ENCODE measurements around the gene ASB6. TPM values are rescaled to one million over a fixed set of nuclear protein-coding genes. Genes with fewer than 3 reads are reported as not detected.

The ASB6 gene
- total RNA-seq, 1 donor: 20.3 TPM

- no peak for DNase-seq (ENCODE audit: low read depth)
- TF ChIP-seq CTCF (IDR thresholded peaks at IDR 0.05; ENCODE audit: insufficient read depth, low read depth, low read length): no peak
Measured at GRCh38 chr9:129653823-129654553, 12.0 kb upstream of the ASB6 start.

GRCh38 chr9:129650680-129651235 lies 8.8 kb upstream of the ASB6 start:
- TF ChIP-seq CTCF (IDR thresholded peaks at IDR 0.05; ENCODE audit: insufficient read depth, low read depth, low read length): no peak
- DNase-seq (ENCODE audit: low read depth): no peak

More at GRCh38 chr9:129653823-129654553, 12.0 kb upstream of the ASB6 start:
- H3K4me3 ChIP-seq (ENCODE audit: low read depth, low read length): no peak overlapping the region

GRCh38 chr9:129649726-129650679 lies 8.1 kb upstream of the ASB6 start:
- H3K4me3 ChIP-seq (ENCODE audit: low read depth, low read length): no peak overlapping the region
- no peak for TF ChIP-seq CTCF (IDR thresholded peaks at IDR 0.05; ENCODE audit: insufficient read depth, low read depth, low read length)
- DNase-seq (ENCODE audit: low read depth): no peak

More at GRCh38 chr9:129650680-129651235, 8.8 kb upstream of the ASB6 start:
- no peak overlapping the region for H3K4me3 ChIP-seq (ENCODE audit: low read depth, low read length)

GRCh38 chr9:129648764-129649115 lies 6.8 kb upstream of the ASB6 start:
- H3K4me3 ChIP-seq (ENCODE audit: low read depth, low read length): no peak overlapping the region
- DNase-seq (ENCODE audit: low read depth): no peak
- TF ChIP-seq CTCF (IDR thresholded peaks at IDR 0.05; ENCODE audit: insufficient read depth, low read depth, low read length): no peak

GRCh38 chr9:129648092-129648763 lies 6.3 kb upstream of the ASB6 start:
- no peak overlapping the region for H3K4me3 ChIP-seq (ENCODE audit: low read depth, low read length)
- no peak for TF ChIP-seq CTCF (IDR thresholded peaks at IDR 0.05; ENCODE audit: insufficient read depth, low read depth, low read length)
- DNase-seq (ENCODE audit: low read depth): no peak

- H3K4me3 ChIP-seq (ENCODE audit: low read depth, low read length): no peak overlapping the region
- TF ChIP-seq CTCF (IDR thresholded peaks at IDR 0.05; ENCODE audit: insufficient read depth, low read depth, low read length): no peak
- DNase-seq (ENCODE audit: low read depth): no peak
Measured at GRCh38 chr9:129647635-129648034, 5.7 kb upstream of the ASB6 start.
